ENCODE results near the gene ABCG1. TPM values are rescaled to one million over a fixed set of nuclear protein-coding genes. Genes with fewer than 3 reads are reported as not detected.
A peak's percentile ranks its signal among the peaks of the same experiment; 100 is the strongest.

ABCG1 gene
- total RNA-seq, 2 experiments from 2014 or later, result 16.7 to 17.3 TPM

DNA sequence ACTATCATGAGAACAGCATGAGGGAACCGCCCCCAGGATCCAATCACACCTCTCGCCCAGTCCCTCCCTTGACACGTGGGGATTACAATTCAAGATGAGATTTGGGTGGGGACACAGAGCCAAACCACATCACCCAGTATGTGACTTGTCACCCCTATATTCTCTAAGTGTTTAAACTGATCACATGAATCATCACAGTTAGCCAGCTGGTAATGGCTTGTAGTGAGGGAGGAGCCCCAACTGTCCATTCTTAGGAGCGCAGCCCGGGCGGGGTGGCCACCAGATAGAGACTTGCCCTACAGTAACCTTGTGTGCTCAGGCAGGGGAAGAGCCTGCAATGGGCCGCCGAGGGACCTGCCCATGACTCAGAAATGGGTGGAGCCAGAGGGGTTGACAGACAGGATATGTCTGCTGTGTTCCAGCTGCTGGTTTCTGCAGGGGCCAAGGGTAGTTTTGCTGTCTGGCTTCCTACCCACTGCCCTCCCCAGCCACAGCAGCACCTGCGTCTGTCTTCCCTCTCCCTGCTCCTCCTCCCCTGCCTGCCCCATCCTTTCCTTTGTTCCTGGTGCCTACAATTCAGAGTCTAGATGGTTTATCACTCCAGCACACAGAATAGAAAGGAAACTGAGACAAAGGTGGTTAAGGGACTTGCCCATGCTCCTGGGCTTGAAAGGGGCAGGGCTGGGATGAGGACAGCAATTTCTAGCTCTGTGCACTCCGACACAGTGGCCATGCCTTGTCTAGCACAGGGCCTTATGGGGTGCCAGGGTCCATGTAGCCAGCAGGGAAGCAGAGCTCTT lies 9.2 kb downstream of the ABCG1 start:
- no peaks in the 10 kb centered on the region for H3K9me2 ChIP-seq (ENCODE audit: insufficient read depth, low read length)
- peak overlapping the region; percentile 81 for H3K27ac ChIP-seq (ENCODE audit: low read depth, low read length, poor library complexity, severe bottlenecking)
- H3K9me3 ChIP-seq (ENCODE audit: low read length), result no peaks in the 10 kb centered on the region; the same call in 1 of the 2 replicates
- peak overlapping the region; percentile 39 for H3K4me3 ChIP-seq (ENCODE audit: low read depth, low read length, poor library complexity, severe bottlenecking)
- peaks cover 99% of the 10 kb centered on the region for H3K4me1 ChIP-seq (ENCODE audit: insufficient read depth, low read length, poor library complexity, severe bottlenecking)
- H3K36me3 ChIP-seq (ENCODE audit: insufficient read depth, low read length), result peaks cover 62% of the 10 kb centered on the region
- CTCF ChIA-PET (ENCODE audit: unreplicated experiment), result no interaction called here
- no peak overlapping the region for H2AFZ ChIP-seq (ENCODE audit: low read length)
- intact Hi-C loops (cut with micrococcal nuclease; ENCODE audit: unreplicated experiment), result no loop called here
- peak overlapping the region; percentile 68 for H3K4me2 ChIP-seq (ENCODE audit: low read length)
- no TSS peak for BruUV-seq (replicated peaks)
- peak; percentile 94 for DNase-seq (ENCODE audit: low spot score)
- POLR2A ChIA-PET, result interaction anchor here (2.3 to 2.7 kb wide), 3 partner anchors 8 to 38 kb away, joined by 8 to 12 read pairs (median 10); partner anchors contain the start of gene ABCG1
- TF ChIP-seq CTCF (conservative IDR thresholded peaks at IDR 0.05; ENCODE audit: low read length) (no peak), EZH2phosphoT487 (IDR thresholded peaks at IDR 0.05; ENCODE audit: borderline replicate concordance, low read depth, low read length) (no peak)
- H3K79me2 ChIP-seq (ENCODE audit: insufficient read depth, low read depth, low read length), result peaks cover 41% of the 10 kb centered on the region
- no peaks in the 10 kb centered on the region for H4K20me1 ChIP-seq (ENCODE audit: insufficient read depth, low read length)

GRCh38 chr21:42228709-42229220 lies 9.8 kb downstream of the ABCG1 start:
- Histone ChIP-seq H3K79me2 (ENCODE audit: insufficient read depth, low read depth, low read length) (peaks cover 38% of the 10 kb centered on the region), H2AFZ (ENCODE audit: low read length) (no peak overlapping the region), H3K27ac (ENCODE audit: low read depth, low read length, poor library complexity, severe bottlenecking) (peak overlapping the region; percentile 81), H4K20me1 (ENCODE audit: insufficient read depth, low read length) (no peaks in the 10 kb centered on the region), H3K9me2 (ENCODE audit: insufficient read depth, low read length) (no peaks in the 10 kb centered on the region), H3K4me3 (ENCODE audit: low read depth, low read length, poor library complexity, severe bottlenecking) (peak overlapping the region; percentile 39), H3K9me3 (ENCODE audit: low read length) (no peaks in the 10 kb centered on the region; the same call in 1 of the 2 replicates), H3K4me2 (ENCODE audit: low read length) (peak overlapping the region; percentile 68), H3K4me1 (ENCODE audit: insufficient read depth, low read length, poor library complexity, severe bottlenecking) (peaks cover 99% of the 10 kb centered on the region), H3K36me3 (ENCODE audit: insufficient read depth, low read length) (peaks cover 62% of the 10 kb centered on the region)
- intact Hi-C loops (cut with micrococcal nuclease; ENCODE audit: unreplicated experiment), result no loop called here
- DNase-seq (ENCODE audit: low spot score), result no peak
- ChIA-PET POLR2A (interaction anchor here (0.9 to 2.7 kb wide), 5 partner anchors 9 to 65 kb away, joined by 3 to 12 read pairs (median 8); partner anchors contain the start of gene ABCG1), CTCF (ENCODE audit: unreplicated experiment) (interaction anchor here (0.9 kb wide), 1 partner anchor 35 kb away, joined by 3 read pairs; no protein-coding TSS in a partner anchor)
- BruUV-seq (replicated peaks), result no TSS peak
- TF ChIP-seq CTCF (conservative IDR thresholded peaks at IDR 0.05; ENCODE audit: low read length), result no peak
- no peak for TF ChIP-seq EZH2phosphoT487 (IDR thresholded peaks at IDR 0.05; ENCODE audit: borderline replicate concordance, low read depth, low read length)
